Cardiac muscle cell (in vitro differentiated cells and primary cell): ENCODE results near the gene PARVB. TPM values are rescaled to one million over a fixed set of nuclear protein-coding genes. Genes with fewer than 3 reads are reported as not detected.
A peak's percentile ranks its signal among the peaks of the same experiment; 100 is the strongest.

Source experiments
- DNase-seq, 2 donors: peaks; one replicate each; pipeline versions ENCODE4 v3.0.0 to v3.0.0-alpha.2; 2010 to 2017; ENCODE audit warnings: low read depth in 1 of 2, low spot score in 1 of 2
- H3K27ac ChIP-seq: fragments of 200-600 bp; sonication (generic); 2 replicates; pipeline ENCODE4 v1.5.1; 2016
- H3K27me3 ChIP-seq: fragments of 200-600 bp; sonication (generic); 2 replicates; pipeline ENCODE4 v1.6.0; 2016; ENCODE audit warnings: control low read depth
- H3K36me3 ChIP-seq: fragments of 200-600 bp; sonication (generic); 2 replicates; pipeline ENCODE4 v1.5.1; 2016; ENCODE audit warnings: control low read depth
- H3K4me1 ChIP-seq: fragments of 200-600 bp; sonication (generic); 2 replicates; pipeline ENCODE4 v1.8.1; 2017; ENCODE audit warnings: low read depth, mild to moderate bottlenecking, mixed run types
- H3K4me3 ChIP-seq: fragments of 200-600 bp; sonication (generic); 2 replicates; pipeline ENCODE4 v1.5.1; 2016; ENCODE audit warnings: mild to moderate bottlenecking
- H3K9me3 ChIP-seq: fragments of 200-600 bp; sonication (generic); 2 replicates; pipeline ENCODE4 v1.5.1; 2017; ENCODE audit warnings: low read depth, mild to moderate bottlenecking, control low read depth
- polyA plus RNA-seq: library from polyadenylated mRNA; unstranded; fragments of >200 nt; fragmentation: Nextera tagmentation; extraction: Ambion mirVana; gene quantifications from 2 replicates; pipeline ENCODE4 v1.2.1, GENCODE V29; 2016
- total RNA-seq: library from RNA; depleted of rRNA; stranded (reverse); fragments of >200 nt; gene quantifications from 2 replicates; pipeline ENCODE4 v1.2.3, GENCODE V29; 2016
- TF ChIP-seq, protein P1 (sequence below): IDR thresholded peaks from 2 replicates; pipeline ENCODE4 v1.5.1; 2012; ENCODE audit warnings: low read depth, mild to moderate bottlenecking, low read length

PARVB gene
- total and polyA plus RNA-seq, 2 experiments from 2014 or later = 30.6 to 46.0 TPM

DNA sequence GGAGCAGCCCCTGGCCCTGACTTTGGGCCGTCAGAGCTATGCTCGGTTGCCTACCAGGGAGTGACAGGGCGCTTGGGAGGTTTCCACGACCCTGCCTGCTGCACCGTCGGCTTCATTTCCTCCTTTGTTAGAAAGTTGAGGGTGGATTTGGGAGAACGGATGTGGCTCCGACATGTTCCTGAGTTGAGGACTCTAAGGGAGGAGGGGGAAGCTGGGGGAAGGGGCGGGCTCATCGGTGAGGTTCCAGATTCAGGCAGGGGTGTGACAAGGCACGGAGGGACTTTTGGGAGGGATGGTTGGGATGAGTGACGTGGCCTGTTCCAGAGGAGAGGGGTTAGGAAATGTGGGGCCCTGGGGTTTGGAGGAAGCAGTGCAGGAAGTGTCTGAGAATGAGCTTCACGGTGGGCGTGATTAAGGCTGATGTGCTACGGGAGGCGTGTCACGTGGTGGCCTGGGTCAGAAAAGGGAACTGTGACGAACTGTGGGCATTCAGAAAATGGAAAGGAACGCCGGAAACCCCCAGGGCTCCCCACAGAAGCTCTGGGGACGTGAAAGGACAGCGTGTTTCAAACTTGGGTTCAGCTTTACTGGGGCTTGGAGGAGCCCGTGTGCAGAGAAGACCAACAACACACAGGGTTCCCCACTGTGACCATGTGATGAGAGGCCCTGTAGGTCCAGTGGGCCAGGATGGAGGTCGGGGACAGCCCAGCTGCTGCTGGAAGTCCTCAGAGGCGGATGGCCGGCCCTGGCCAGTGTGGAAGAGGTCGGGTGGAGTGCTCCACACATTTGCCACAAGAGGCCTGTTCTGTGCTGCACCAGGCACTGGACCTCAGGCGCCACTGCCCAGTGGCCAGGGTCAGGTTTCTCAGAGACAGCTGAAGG is 2.8 kb downstream of the PARVB start:
- H3K9me3 ChIP-seq = no peaks in the 10 kb centered on the region
- TF ChIP-seq, protein P1, sequence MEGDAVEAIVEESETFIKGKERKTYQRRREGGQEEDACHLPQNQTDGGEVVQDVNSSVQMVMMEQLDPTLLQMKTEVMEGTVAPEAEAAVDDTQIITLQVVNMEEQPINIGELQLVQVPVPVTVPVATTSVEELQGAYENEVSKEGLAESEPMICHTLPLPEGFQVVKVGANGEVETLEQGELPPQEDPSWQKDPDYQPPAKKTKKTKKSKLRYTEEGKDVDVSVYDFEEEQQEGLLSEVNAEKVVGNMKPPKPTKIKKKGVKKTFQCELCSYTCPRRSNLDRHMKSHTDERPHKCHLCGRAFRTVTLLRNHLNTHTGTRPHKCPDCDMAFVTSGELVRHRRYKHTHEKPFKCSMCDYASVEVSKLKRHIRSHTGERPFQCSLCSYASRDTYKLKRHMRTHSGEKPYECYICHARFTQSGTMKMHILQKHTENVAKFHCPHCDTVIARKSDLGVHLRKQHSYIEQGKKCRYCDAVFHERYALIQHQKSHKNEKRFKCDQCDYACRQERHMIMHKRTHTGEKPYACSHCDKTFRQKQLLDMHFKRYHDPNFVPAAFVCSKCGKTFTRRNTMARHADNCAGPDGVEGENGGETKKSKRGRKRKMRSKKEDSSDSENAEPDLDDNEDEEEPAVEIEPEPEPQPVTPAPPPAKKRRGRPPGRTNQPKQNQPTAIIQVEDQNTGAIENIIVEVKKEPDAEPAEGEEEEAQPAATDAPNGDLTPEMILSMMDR = no peak
- DNase-seq = peak in 1 of 2 donors; percentile 62
- peaks cover 19% of the 10 kb centered on the region for H3K4me1 ChIP-seq
- no peaks in the 10 kb centered on the region for H3K27me3 ChIP-seq
- no peak overlapping the region for H3K27ac ChIP-seq
- no peak overlapping the region for H3K4me3 ChIP-seq
- H3K36me3 ChIP-seq = no peaks in the 10 kb centered on the region

DNA sequence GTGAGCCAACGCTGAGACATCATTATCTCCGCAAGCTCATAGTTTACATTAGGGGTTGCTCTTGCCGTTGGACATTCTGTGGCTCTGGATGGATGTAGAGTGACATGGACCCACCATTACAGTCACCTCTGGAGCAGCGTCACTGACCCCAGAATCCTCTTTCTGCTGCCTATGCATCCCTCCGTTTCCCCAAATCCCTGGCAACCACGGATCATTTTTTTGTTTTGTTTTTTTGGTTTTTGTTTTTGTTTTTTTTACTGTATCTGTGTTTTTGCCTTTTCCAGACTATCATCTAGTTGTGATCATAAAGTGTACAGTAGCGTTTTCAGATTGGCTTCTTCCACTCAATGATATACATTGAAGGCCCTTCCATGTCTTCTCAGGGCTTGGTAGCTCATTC is 4.0 kb downstream of the PARVB start:
- TF ChIP-seq, protein P1 = no peak
- Histone ChIP-seq H3K4me1 (peaks cover 19% of the 10 kb centered on the region), H3K27ac (no peak overlapping the region), H3K4me3 (no peak overlapping the region), H3K27me3 (no peaks in the 10 kb centered on the region), H3K9me3 (no peaks in the 10 kb centered on the region), H3K36me3 (no peaks in the 10 kb centered on the region)
- no peak for DNase-seq

DNA sequence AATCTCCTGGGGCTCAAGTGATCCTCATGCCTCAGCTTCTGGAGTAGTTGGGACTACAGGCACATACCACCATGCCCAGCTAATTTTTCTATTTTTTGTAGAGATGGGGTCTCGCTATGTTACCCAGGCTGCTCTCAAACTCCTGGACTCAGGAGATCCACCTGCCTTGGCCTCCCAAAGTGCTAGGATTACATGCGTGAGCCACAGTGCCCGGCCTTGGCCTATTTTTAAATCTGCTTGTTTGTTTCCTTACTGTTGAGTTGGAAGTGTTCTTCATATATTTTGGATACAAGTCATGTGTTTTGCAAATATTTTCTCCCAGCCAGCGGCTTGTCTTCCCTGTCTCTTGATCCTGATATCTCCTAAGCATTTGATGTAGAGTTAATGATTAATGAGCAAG is 5.0 kb downstream of the PARVB start:
- TF ChIP-seq, protein P1 = no peak
- Histone ChIP-seq H3K9me3 (no peaks in the 10 kb centered on the region), H3K36me3 (no peaks in the 10 kb centered on the region), H3K27ac (no peak overlapping the region), H3K4me1 (peaks cover 24% of the 10 kb centered on the region), H3K27me3 (no peaks in the 10 kb centered on the region), H3K4me3 (no peak overlapping the region)
- DNase-seq = no peak

DNA sequence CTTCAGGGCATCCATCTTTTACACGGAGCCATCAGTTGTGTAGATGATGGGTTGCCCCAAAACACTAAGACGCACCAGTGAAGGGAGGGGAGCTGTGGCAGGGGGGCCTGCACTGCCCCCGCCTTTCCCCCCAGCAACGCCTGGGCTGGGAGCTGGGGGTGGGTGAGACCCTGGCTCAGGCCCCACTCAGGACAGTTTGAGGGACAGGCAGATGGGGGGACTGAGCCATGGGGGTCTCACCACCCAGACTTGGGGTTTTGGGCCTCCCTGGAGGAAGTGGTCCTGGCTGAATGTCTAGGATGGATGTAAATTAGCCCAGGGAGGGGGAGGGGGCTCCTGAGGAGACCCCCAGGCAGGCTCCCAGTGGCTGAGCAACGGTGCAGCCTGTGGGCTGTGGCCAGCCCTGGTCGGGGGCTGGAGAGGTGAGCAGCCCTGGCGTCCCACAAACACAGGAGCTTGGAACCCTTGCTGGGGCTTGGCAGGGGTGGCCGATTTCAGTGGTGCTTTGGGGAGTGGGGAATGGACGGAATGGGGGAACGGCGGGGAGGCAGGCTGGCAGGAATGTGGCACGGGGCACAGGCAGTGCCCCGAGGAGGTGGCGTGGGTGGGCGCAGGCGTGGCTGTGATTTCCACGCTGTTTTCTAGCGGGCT is 6.1 kb downstream of the PARVB start:
- TF ChIP-seq, protein P1 = no peak
- no peak overlapping the region for H3K4me3 ChIP-seq
- no peak for DNase-seq
- no peak overlapping the region for H3K27ac ChIP-seq
- H3K4me1 ChIP-seq = peaks cover 24% of the 10 kb centered on the region
- H3K27me3 ChIP-seq = no peaks in the 10 kb centered on the region
- H3K36me3 ChIP-seq = no peaks in the 10 kb centered on the region
- H3K9me3 ChIP-seq = no peaks in the 10 kb centered on the region

DNA sequence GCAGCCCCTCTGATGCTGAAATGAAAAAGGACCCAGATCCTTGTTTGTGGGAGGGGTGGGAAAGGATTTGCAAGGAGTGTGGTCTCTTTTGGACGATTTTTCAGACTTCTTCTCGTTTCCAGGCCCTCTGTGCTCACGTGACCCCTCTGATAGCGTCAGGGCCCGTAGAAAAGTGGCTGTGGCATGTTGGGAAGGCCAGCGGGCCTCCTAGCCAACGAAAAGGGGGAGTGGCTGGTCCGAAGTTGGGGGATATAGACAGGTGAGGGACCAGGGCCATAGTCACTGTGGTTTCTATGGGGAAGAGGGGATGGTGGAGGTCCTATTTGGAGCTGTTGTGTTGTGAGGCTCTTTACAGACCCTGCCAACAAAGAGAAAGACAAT is 6.6 kb downstream of the PARVB start:
- Histone ChIP-seq H3K36me3 (no peaks in the 10 kb centered on the region), H3K9me3 (no peaks in the 10 kb centered on the region), H3K27ac (no peak overlapping the region), H3K4me1 (peaks cover 24% of the 10 kb centered on the region), H3K27me3 (no peaks in the 10 kb centered on the region), H3K4me3 (no peak overlapping the region)
- DNase-seq = no peak
- TF ChIP-seq, protein P1 = no peak
